MCF 10A (cell line): Measurements from ENCODE around the gene SLC35E3. TPM values are rescaled to one million over a fixed set of nuclear protein-coding genes. Genes with fewer than 3 reads are reported as not detected.

ENCODE experiments used
- BruUV-seq: library from RNA; stranded (reverse); fragments of 400-500 nt; replicated peaks from 2 replicates; lab custom pipeline; 2021; lab: Mats Ljungman, UMichigan
- CTCF ChIA-PET: fragments of 300-600 bp; sonication (Branson Sonifier 250); formaldehyde crosslinking; extraction: SDS; loops from one replicate; lab custom pipeline; 2021; ENCODE audit warnings: antibody characterized with exemption, inconsistent platforms; lab: Yijun Ruan, JAX
- POLR2A ChIA-PET: fragments of 300-600, 350-650 bp; sonication (Branson Sonifier 250); formaldehyde crosslinking; extraction: SDS; loops from one replicate; lab custom pipeline; 2020; ENCODE audit warnings: antibody characterized with exemption, inconsistent platforms; lab: Yijun Ruan, JAX
- DNase-seq: peaks from one replicate; pipeline ENCODE4 v3.0.0-alpha.2; 2018; ENCODE audit not compliant: unreplicated experiment
- H3K27ac Mint-ChIP-seq: one replicate; pipeline ENCODE4 v1.8.0; 2022; ENCODE audit warnings: mild to moderate bottlenecking, low read depth, mixed read lengths; ENCODE audit not compliant: unreplicated experiment
- H3K27me3 Mint-ChIP-seq: one replicate; pipeline ENCODE4 v1.8.0; 2022; ENCODE audit warnings: mixed read lengths; ENCODE audit not compliant: insufficient read depth, unreplicated experiment
- H3K36me3 Mint-ChIP-seq: one replicate; pipeline ENCODE4 v1.8.0; 2022; ENCODE audit warnings: mild to moderate bottlenecking, moderate library complexity, mixed read lengths; ENCODE audit not compliant: insufficient read depth, unreplicated experiment
- H3K4me1 Mint-ChIP-seq: one replicate; pipeline ENCODE4 v1.8.0; 2022; ENCODE audit warnings: mixed read lengths; ENCODE audit not compliant: insufficient read depth, unreplicated experiment
- H3K4me3 Mint-ChIP-seq: one replicate; pipeline ENCODE4 v1.8.0; 2022; ENCODE audit warnings: mild to moderate bottlenecking, moderate library complexity, mixed read lengths; ENCODE audit not compliant: unreplicated experiment
- H3K9me3 Mint-ChIP-seq: one replicate; pipeline ENCODE4 v1.8.0; 2022; ENCODE audit warnings: mixed read lengths; ENCODE audit not compliant: unreplicated experiment
- intact Hi-C: fragments of 100-400 bp; cut with micrococcal nuclease; formaldehyde crosslinking; loops from 2 replicates; pipeline ENCODE4 v1.14.1; 2022
- total RNA-seq: library from RNA; stranded (reverse); gene quantifications from 2 replicates; pipeline ENCODE4 v1.2.3, GENCODE V29; 2022
- TF ChIP-seq, protein P1 (sequence below): fragments of 200-600 bp; IDR thresholded peaks from one replicate; pipeline ENCODE4 v1.8.0; 2022; ENCODE audit warnings: antibody characterized with exemption, mild to moderate bottlenecking; ENCODE audit not compliant: unreplicated experiment

Gene SLC35E3
- total RNA-seq, 1 experiment from 2014 or later, result 7.6 TPM

DNA sequence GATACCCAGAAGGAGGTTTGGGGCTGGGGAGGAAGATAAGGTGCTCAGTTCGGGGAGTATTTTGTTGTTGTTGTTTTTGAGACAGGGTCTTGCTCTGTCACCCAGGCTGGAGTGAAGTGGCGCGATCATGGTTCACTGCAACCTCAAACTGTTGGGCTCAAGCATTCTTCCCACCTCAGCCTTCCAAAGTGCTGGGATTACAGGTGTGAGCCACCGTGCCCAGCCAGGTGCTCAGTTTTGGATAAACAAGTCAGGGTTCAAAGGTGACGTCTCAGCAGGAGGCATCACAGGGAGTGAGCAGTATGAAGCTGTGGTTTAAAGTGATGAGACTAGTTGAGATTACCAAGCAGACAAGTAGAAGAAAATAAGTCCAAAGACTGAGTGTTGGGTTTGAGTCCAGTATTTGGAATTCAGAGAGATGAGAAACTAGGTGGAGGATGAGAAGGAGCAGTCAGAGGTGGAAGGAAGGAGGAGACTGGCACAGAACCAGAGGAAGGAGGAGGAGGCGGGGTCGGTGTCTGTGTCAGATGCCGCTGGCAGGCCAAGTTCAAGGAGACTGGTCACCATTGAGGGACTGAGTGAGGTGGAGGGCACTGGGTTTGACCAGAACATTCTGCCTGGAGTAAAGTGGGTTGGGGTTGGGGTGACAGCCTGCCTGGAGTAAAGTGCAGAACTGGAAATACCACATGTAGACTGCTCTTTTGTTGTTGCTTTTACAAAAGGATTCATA is 16.1 kb downstream of the SLC35E3 start:
- H3K27me3 Mint-ChIP-seq, result no peaks in the 10 kb centered on the region

DNA sequence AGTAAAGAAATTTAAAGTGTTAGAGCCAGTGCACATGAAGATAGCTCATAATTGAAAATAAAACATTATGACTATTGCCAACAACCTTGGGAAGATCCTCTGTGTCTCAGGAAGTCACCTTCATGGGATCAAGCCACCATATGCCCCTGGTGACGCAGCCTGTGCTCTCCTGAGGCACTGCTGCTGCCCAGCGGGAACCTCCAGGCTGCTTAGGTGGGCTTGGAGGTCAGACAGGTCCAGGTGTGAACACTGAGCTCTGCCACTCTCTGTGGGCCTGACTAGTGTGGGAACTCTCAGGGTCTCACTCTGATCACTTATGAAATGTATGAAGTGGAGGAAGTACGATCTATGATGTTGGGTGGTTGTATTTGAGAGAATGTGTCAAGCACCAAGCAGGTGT is 16.7 kb downstream of the SLC35E3 start:
- Mint-ChIP-seq H3K27me3 (no peaks in the 10 kb centered on the region), H3K36me3 (peaks cover 51% of the 10 kb centered on the region), H3K27ac (no peak overlapping the region), H3K4me3 (no peak overlapping the region), H3K9me3 (no peaks in the 10 kb centered on the region), H3K4me1 (peaks cover 6% of the 10 kb centered on the region)
- intact Hi-C loops, result no loop called here
- CTCF ChIA-PET, result interaction anchor here (1.0 kb wide), 1 partner anchor 10 kb away, joined by 5 read pairs; no protein-coding TSS in a partner anchor
- DNase-seq, result no peak
- BruUV-seq, result no TSS peak
- TF ChIP-seq, protein P1, sequence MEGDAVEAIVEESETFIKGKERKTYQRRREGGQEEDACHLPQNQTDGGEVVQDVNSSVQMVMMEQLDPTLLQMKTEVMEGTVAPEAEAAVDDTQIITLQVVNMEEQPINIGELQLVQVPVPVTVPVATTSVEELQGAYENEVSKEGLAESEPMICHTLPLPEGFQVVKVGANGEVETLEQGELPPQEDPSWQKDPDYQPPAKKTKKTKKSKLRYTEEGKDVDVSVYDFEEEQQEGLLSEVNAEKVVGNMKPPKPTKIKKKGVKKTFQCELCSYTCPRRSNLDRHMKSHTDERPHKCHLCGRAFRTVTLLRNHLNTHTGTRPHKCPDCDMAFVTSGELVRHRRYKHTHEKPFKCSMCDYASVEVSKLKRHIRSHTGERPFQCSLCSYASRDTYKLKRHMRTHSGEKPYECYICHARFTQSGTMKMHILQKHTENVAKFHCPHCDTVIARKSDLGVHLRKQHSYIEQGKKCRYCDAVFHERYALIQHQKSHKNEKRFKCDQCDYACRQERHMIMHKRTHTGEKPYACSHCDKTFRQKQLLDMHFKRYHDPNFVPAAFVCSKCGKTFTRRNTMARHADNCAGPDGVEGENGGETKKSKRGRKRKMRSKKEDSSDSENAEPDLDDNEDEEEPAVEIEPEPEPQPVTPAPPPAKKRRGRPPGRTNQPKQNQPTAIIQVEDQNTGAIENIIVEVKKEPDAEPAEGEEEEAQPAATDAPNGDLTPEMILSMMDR, result no peak
- POLR2A ChIA-PET, result interaction anchor here (0.6 to 1.0 kb wide), 3 partner anchors 16 to 45 kb away, joined by 3 to 7 read pairs (median 3); partner anchors contain the start of gene MDM2

More for the DNA sequence above, 16.1 kb downstream of the SLC35E3 start:
- TF ChIP-seq, protein P1, result no peak
- no peak overlapping the region for H3K27ac Mint-ChIP-seq
- H3K4me3 Mint-ChIP-seq, result no peak overlapping the region
- BruUV-seq, result no TSS peak
- no peaks in the 10 kb centered on the region for H3K9me3 Mint-ChIP-seq
- no peak for DNase-seq
- ChIA-PET CTCF (interaction anchor here (1.0 kb wide), 1 partner anchor 10 kb away, joined by 5 read pairs; no protein-coding TSS in a partner anchor), POLR2A (interaction anchor here (0.6 to 1.0 kb wide), 3 partner anchors 15 to 45 kb away, joined by 3 to 7 read pairs (median 3); partner anchors contain the start of gene MDM2)
- peaks cover 49% of the 10 kb centered on the region for H3K36me3 Mint-ChIP-seq
- intact Hi-C loops, result no loop called here
- H3K4me1 Mint-ChIP-seq, result peaks cover 6% of the 10 kb centered on the region

DNA sequence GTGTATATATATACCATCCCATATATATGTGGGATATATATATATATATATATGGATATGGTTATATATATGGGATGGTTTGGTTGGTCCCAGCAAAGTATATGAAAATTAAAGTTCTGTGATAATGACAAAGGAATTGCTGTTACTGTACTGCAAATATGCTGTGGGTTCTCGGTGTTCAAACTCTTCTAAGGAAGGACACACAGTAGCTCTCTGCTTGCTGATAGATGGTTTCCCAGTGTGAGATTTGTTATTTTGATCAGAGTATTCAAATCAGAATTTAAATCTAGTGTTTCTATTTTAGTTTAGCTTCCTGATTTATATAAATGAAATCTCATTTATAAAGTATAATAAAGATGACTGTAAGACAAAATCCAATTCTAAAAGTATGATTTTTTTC is 19.7 kb downstream of the SLC35E3 start:
- no peak for DNase-seq
- POLR2A ChIA-PET, result interaction anchor here (0.7 kb wide), 1 partner anchor 325 kb away, joined by 3 read pairs; no protein-coding TSS in a partner anchor
- Mint-ChIP-seq H3K4me3 (no peak overlapping the region), H3K27me3 (no peaks in the 10 kb centered on the region), H3K27ac (no peak overlapping the region), H3K4me1 (peaks cover 6% of the 10 kb centered on the region), H3K9me3 (no peaks in the 10 kb centered on the region), H3K36me3 (peaks cover 40% of the 10 kb centered on the region)
- BruUV-seq, result no TSS peak
- TF ChIP-seq, protein P1, result no peak
- CTCF ChIA-PET, result no interaction called here
- intact Hi-C loops, result no loop called here

DNA sequence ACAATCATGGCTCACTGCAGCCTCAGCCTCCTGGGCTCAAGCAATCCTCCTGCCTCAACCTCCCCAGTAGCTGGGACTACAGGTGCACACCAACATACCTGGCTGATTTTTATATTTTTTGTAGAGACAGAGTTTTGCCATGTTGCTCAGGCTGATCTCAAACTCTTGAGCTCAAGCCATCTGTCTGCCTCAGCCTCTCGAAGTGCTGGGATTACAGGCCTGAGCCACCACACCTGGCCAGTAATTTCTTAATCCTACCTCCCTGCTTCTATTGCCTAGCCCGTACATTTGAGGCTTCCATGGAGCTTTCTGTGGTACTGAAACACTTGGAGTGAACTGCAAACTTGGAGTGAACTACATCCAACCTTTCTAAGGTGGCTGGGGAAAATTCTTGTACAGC is 20.7 kb downstream of the SLC35E3 start:
- intact Hi-C loops, result no loop called here
- Mint-ChIP-seq H3K4me3 (no peak overlapping the region), H3K9me3 (no peaks in the 10 kb centered on the region), H3K4me1 (peaks cover 6% of the 10 kb centered on the region), H3K27me3 (no peaks in the 10 kb centered on the region), H3K36me3 (peaks cover 40% of the 10 kb centered on the region), H3K27ac (no peak overlapping the region)
- TF ChIP-seq, protein P1, result no peak
- BruUV-seq, result no TSS peak
- ChIA-PET POLR2A (no interaction called here), CTCF (no interaction called here)
- no peak for DNase-seq
